ENCODE measurements around the gene SIM1. TPM values are rescaled to one million over a fixed set of nuclear protein-coding genes. Genes with fewer than 3 reads are reported as not detected.

The SIM1 gene
- total and polyA plus RNA-seq, 2 of the 8 experiments (the other 6 are each of a cell fraction or from before 2014, with no cell fraction given), result 0.02 to 0.39 TPM

GRCh38 chr6:100349366-100349765 lies 115.4 kb downstream of the SIM1 start:
- Histone ChIP-seq H3K23ac (ENCODE audit: insufficient read length) (no peak overlapping the region), H3K18ac (ENCODE audit: extremely low read depth, low read length) (no peak overlapping the region), H2BK120ac (replicated peaks; ENCODE audit: low read depth, low read length) (no peak overlapping the region), H3K4ac (replicated peaks; ENCODE audit: insufficient read length, low read depth, low read length) (no peak overlapping the region), H2BK20ac (ENCODE audit: low read length) (no peak overlapping the region), H2BK5ac (ENCODE audit: low read depth, low read length) (no peak overlapping the region), H3K4me1 (replicated peaks in 1 of 4; ENCODE audit: control insufficient read depth in 3 of 4, insufficient read depth in 4 of 4, low read length in 3 of 4) (peaks cover 0 to 5% (median 1%) of the 10 kb centered on the region in 4 experiments; a peak in 2 of 7 replicates), H4K5ac (ENCODE audit: insufficient read length, low read depth, low read length) (no peak overlapping the region), H3K14ac (ENCODE audit: insufficient read length) (no peak overlapping the region), H2AK5ac (ENCODE audit: low read depth, low read length) (no peak overlapping the region), H3K9me3 (ENCODE audit: insufficient read depth in 2 of 2, low read depth in 1 of 2, low read length in 1 of 2) (0 out of 4 replicates have a peak, but pooled peaks cover 0 to 3% of the 10 kb centered on the region in 2 experiments), H3K27me3 (replicated peaks in 1 of 4; ENCODE audit: control insufficient read depth in 3 of 4, extremely low read depth in 1 of 4, insufficient read depth in 3 of 4, low read length in 3 of 4) (no peaks in the 10 kb centered on the region), H3K4me2 (ENCODE audit: insufficient read depth in 1 of 2, low read depth in 2 of 2, low read length in 2 of 2) (no peak overlapping the region), H3K23me2 (ENCODE audit: low read depth, low read length) (no peaks in the 10 kb centered on the region), H3K79me2 (ENCODE audit: control insufficient read depth in 1 of 2, insufficient read depth in 2 of 2, low read length in 2 of 2) (no peaks in the 10 kb centered on the region), H4K8ac (ENCODE audit: extremely low read depth, insufficient read depth, low read length) (no peak overlapping the region), H3K56ac (replicated peaks; ENCODE audit: insufficient read length, low read depth, low read length) (no peak overlapping the region), H3K9ac (replicated peaks in 1 of 4; ENCODE audit: extremely low read depth in 1 of 4, low read depth in 3 of 4, low read length in 3 of 4) (no peak overlapping the region), H3K36me3 (ENCODE audit: control insufficient read depth in 2 of 4, insufficient read depth in 4 of 4, low read length in 3 of 4) (no peaks in the 10 kb centered on the region), H2BK12ac (ENCODE audit: low read depth, low read length) (no peak overlapping the region), H4K91ac (replicated peaks; ENCODE audit: insufficient read length, low read length) (no peak overlapping the region), H4K20me1 (replicated peaks in 1 of 2; ENCODE audit: control insufficient read depth in 1 of 2, insufficient read depth in 2 of 2, low read length in 2 of 2) (no peaks in the 10 kb centered on the region), H3K4me3 (ENCODE audit: extremely low read depth in 1 of 4, insufficient read depth in 2 of 4, low read depth in 3 of 4, low read length in 4 of 4) (no peak overlapping the region), H3K79me1 (ENCODE audit: low read depth, low read length) (no peaks in the 10 kb centered on the region), H2BK15ac (ENCODE audit: low read length) (no peak overlapping the region), H3K27ac (ENCODE audit: low read depth, low read length) (no peak overlapping the region), H2AFZ (ENCODE audit: low read length) (no peak overlapping the region)
- ChIA-PET CTCF (ENCODE audit: partially characterized antibody) (interaction anchor here (0.6 to 1.8 kb wide), 5 partner anchors 11 to 111 kb away, joined by 3 to 8 read pairs (median 3); no protein-coding TSS in a partner anchor), POLR2A (ENCODE audit: partially characterized antibody) (interaction anchor here (1.1 kb wide), 1 partner anchor 24 kb away, joined by 3 read pairs; no protein-coding TSS in a partner anchor)
- no peak for DNase-seq (ENCODE audit: low read depth in 1 of 2, low spot score in 2 of 2)
- WGBS, 2 experiments (ENCODE audit: extremely low coverage in 1 of 2, insufficient coverage in 1 of 2, insufficient read length in 1 of 2, insufficient replicate concordance in 2 of 2, low coverage in 1 of 2, low lambda C conversion rate in 2 of 2, missing lambda C conversion rate in 1 of 2), result 89% methylated on average over 3 of the region's 3 CpGs; no CpG with 5 or more reads in 1 of the 2 experiments
- FAIRE-seq, result no peak
- TF ChIP-seq GTF2F1 (IDR thresholded peaks at IDR 0.05; ENCODE audit: borderline replicate concordance, low read depth, low read length), result no peak
- TF ChIP-seq CTBP2 (IDR thresholded peaks at IDR 0.05; ENCODE audit: borderline replicate concordance, insufficient read depth, insufficient read length, low read length), result no peak
- no peak for TF ChIP-seq TBP (IDR thresholded peaks at IDR 0.05; ENCODE audit: low read depth, low read length)
- TF ChIP-seq POU5F1 (IDR thresholded peaks at IDR 0.05; ENCODE audit: low read depth, low read length), result no peak
